HG03460 (cell line): ENCODE results near the gene CHID1.

Source experiments
- ATAC-seq: cut with Tn5 transposase; IDR thresholded peaks from one replicate; pipeline ENCODE4 v1.9.1; 2021; ENCODE audit not compliant: unreplicated experiment

The CHID1 gene

GRCh38 chr11:837990-838307 lies 72.7 kb downstream of the CHID1 start:
- ATAC-seq, result no peak

- no peak for ATAC-seq
Measured at GRCh38 chr11:837189-837989, 73.2 kb downstream of the CHID1 start.

- no peak for ATAC-seq
Measured at GRCh38 chr11:836700-837099, 73.9 kb downstream of the CHID1 start.

- ATAC-seq, result no peak
Measured at GRCh38 chr11:836274-836673, 74.3 kb downstream of the CHID1 start.

- ATAC-seq, result no peak
Measured at GRCh38 chr11:834371-835316, 76.0 kb downstream of the CHID1 start.

GRCh38 chr11:833849-834311 lies 76.7 kb downstream of the CHID1 start:
- ATAC-seq, result no peak

- no peak for ATAC-seq
Measured at GRCh38 chr11:833114-833791, 77.4 kb downstream of the CHID1 start.

GRCh38 chr11:832529-833113 lies 78.0 kb downstream of the CHID1 start, which contains the start of gene CD151:
Gene CD151, plus strand, starts transcription at chr11:832952. Its CDS starts 3,118 bp downstream, at chr11:836070.
- no peak for ATAC-seq

GRCh38 chr11:831961-832528 lies 78.6 kb downstream of the CHID1 start:
- no peak for ATAC-seq

- no peak for ATAC-seq
Measured at GRCh38 chr11:831118-831864, 79.3 kb downstream of the CHID1 start.

- ATAC-seq, result peak; percentile 30
Measured at GRCh38 chr11:830295-831117, 80.1 kb downstream of the CHID1 start.

GRCh38 chr11:829847-830294 lies 80.7 kb downstream of the CHID1 start:
- ATAC-seq, result no peak

- ATAC-seq, result no peak
Measured at GRCh38 chr11:829176-829846, 81.3 kb downstream of the CHID1 start.

GRCh38 chr11:828506-829175 lies 82.0 kb downstream of the CHID1 start:
- ATAC-seq, result no peak

GRCh38 chr11:827897-828192 lies 82.8 kb downstream of the CHID1 start, which contains the start of gene CRACR2B:
Gene CRACR2B, plus strand, starts transcription at chr11:827919. Its CDS starts 689 bp downstream, at chr11:828608.
- ATAC-seq, result no peak

GRCh38 chr11:827146-827896 lies 83.3 kb downstream of the CHID1 start:
- ATAC-seq, result peak; percentile 37

- ATAC-seq, result no peak
Measured at GRCh38 chr11:826836-827145, 83.8 kb downstream of the CHID1 start.
